GM19324 (cell line): ENCODE results near the gene CCDC188.

Experiments used
- ATAC-seq: cut with Tn5 transposase; IDR thresholded peaks from one replicate; pipeline ENCODE4 v1.9.1; 2021; ENCODE audit warnings: mild to moderate bottlenecking, moderate library complexity; ENCODE audit not compliant: unreplicated experiment, low FRiP score

The CCDC188 gene

DNA sequence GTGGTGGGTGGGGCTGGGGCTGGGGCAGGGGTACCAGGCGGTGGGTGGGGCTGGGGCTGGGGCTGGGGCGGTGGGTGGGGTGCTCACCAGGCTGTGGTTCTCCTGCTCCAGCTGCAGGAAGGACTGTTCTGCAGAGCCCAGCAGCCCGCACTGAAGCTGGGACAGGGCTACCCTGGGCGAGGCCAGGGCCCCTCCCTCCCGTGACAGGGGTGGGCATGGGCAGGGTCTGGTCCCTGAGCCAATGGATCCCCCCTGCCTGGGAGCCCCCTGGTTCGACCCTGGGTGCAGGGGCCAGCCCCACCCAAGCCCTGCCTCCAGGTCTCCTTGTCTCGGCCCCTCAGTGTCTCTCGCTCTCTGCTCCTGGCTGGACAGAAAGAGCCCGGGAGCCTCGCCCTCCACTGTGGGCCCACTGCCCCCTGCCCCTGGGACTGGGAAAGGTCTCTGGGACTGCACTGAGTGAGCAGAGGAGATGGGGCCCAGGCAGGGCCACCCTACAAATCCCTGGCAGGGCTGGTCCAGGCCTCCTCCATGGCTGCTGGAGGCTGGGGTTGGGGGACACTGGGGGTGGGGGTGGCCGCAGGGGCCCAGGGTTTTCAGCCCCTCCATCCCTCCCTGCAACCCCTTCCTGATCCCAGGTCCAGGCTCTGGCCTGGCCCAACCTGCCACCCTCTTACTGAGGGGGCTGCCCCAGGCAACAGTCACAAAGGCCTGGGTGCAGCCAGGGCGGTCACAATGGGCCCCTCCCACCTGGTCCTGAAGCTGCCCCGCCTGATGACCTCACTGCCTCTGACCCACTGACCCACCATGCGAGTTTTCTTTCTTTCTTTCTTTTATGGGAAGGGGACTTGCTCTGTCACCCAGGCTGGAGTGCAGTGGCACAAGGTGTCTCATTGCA, at the start of gene CCDC188:
CCDC188 (minus strand) TSS at position 675 of the 895 bp plus-strand sequence; CDS start at position 606, 69 bp downstream.
- ATAC-seq: no peak

DNA sequence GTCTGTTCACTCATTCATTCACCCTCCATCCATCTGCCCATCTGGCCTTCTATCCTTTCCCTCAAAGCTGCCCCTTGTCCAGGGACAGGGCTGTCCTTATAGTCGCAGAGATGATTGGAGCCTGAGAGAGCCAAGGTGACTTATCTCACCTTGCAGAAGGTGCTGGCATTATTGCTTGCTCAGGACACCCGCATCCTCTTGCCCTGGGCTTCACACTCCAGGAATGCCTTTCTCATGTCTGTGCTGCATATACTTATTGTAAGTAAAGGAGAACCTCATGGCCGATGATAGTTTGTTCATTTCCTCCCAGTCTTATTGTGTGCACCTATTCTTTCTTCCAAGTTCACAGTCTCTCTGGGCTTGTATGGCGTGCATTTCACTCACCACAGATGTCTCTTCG, 49.1 kb upstream of the CCDC188 start:
- no peak for ATAC-seq

GRCh38 chr22:20199413-20199842, 48.6 kb upstream of the CCDC188 start:
- no peak for ATAC-seq

GRCh38 chr22:20198557-20199319, 47.9 kb upstream of the CCDC188 start:
- ATAC-seq: no peak

- no peak for ATAC-seq
Measured at GRCh38 chr22:20197407-20198030, 46.7 kb upstream of the CCDC188 start.

DNA sequence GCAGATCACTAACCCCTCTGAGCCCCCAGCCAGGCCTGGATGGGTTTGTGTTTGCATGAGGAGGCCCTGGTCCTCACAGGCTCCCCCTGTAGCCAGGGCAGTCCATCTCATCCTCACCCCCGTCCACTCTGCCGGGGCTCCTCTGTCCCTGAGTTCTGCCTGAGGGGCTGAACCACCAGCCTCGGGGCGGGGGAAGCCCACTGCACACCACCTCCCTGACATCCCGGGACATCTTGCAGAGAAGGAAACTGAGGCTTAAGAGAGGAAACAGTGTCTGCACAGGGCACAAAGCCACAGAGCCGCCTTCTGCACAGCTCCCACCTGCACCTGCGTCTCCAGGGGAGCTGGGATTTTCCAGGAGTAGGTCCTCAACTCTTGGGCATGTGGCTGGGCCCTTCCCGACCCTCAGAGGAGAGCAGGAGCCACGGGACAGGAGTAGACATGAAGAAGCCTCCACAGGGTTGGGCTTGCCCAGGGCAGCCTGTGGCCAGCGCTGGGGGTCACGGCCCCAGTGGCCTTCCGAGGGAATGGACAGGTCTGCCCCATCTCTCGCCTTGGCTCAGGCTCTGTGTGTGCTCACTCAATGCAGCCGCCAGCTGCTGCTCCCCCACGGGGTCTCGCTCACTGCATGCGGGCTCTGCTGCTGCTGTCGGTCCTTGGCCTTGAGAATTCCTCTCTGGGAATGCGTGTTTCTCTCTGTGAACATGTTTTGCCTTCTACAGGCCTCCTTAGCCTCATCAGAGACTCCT, 45.4 kb upstream of the CCDC188 start:
- no peak for ATAC-seq

GRCh38 chr22:20194681-20195593, 44.1 kb upstream of the CCDC188 start:
- ATAC-seq: no peak

DNA sequence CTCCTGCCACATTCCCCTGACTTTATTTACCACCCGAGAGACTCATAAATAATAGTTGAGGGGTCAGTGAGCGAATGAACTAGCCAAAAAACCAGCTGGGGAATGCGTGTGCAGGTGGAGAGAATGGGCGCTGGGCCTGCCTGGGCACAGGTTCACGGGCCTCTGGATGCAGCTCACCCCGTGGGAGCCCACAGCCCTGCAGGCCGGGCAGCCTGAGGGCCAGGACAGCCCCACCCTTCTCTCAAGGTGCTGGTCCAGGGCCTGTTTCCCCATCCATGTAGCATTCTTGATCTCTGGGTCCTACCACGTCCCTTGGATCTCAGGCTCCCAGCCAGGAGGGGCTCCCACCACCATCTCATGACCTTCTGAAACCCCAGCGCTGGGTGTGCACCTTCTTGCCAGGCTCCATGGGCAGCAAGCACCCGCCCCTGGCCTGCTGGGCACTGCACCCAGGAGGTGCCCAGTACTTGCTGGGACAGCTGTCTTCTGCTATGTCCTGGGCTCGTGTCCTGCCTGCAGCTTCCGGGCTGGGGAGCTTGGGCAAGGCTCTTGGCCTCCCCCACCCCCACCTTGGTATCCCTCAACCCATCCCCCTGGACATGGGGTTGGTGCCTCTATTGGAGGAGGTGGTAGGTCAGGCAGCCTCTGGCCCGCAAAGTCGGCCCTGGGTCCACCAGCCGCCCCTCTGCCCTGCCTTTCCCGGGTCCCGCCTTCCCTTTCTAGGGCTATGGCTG, 43.1 kb upstream of the CCDC188 start:
- ATAC-seq: no peak

GRCh38 chr22:20192972-20193760, 42.3 kb upstream of the CCDC188 start:
- ATAC-seq: no peak

DNA sequence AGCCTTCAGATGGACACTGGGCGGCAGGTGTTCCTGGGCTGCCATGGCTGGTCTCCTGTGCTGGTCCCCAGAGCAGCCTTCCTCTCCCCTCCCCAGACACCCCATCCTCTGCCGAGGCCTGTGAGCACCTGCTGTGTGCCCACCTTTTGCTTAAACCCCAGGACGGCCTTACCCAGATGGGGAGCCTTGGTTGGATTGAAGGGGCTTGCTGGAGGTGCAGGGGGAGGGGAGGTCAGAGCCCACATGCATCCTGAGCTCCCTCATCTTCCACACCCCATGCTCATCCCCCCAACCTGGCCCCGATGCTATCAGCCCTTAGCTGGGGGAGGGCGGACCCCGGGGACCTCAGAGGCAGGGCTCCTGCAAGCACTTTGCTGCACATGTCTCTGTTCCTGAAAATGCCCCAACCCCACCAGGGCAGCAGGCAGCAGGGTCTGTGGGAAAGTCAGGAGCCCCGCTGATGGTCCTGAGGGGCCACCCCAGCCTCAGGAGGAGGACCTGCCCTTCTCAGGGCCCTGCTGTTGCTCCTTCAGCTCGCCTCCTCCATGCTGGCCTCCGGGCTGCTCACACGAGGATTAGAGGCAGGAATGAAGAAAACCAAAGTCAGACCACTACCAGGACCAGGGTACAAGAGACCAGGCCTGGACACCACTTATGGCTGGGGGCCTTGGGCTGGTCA, 41.6 kb upstream of the CCDC188 start:
- ATAC-seq: no peak

DNA sequence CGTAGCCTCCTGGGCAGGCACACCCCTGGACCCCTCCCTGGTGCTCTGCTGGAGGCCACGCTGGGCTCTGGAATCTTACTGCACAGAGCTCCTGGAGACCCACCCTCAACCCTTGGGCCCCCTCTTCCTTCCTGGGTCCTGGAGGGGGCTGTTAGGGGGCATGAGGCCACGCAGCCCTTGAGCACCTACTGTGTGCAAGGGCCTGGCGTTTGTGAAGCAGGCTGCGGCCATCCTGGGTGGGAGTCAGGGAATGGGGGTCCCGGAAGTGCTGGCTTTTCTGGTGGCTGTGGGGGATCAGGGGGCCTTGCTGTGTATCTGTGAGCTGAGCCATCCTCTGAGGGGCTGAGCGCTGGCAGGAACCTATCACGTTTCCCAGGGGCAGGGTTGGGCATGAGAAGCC, 40.9 kb upstream of the CCDC188 start:
- no peak for ATAC-seq

- no peak for ATAC-seq
Measured at GRCh38 chr22:20191000-20191515, 40.2 kb upstream of the CCDC188 start.

GRCh38 chr22:20188567-20188877, 37.7 kb upstream of the CCDC188 start:
- no peak for ATAC-seq

DNA sequence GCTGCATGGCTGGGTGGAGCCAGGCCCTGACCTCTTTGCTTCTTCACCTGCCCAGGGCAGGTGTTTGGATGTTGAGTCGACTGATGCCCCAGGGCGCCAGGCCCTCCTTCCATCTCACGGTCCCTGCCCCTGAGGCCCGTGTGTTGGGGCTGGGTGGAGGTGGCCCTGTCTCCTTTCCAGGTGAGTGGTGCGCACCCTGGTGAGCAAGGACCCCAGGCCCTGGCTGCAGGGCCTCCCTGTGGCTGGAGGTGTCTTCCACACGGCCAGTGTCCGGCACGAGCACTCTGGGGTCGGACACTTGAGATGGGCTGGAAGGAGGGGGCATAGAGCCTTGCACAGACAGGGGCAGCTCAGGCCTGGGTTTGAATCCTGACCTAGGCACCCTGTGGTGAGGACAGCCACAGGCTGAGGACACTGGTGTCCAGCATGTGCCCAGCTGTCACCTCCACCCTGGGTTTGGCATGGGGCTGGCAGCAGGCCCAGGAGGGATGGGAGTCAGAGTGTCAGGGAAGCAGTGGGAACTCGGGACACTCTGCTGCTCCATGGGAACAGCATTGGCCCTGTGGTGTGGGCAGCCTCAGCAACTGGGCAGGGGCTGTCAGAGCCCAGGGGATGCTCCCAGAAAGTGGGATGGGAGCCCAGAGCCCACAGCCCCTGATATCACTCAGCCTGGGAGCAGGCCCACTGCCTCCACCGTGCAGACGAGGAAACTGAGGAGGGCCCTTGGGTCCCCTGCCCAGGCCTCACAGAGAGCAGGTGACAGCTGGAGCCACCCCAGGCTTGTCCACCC, 37.1 kb upstream of the CCDC188 start:
- no peak for ATAC-seq

GRCh38 chr22:20186871-20187546, 36.2 kb upstream of the CCDC188 start:
- no peak for ATAC-seq
